GM06990 (cell line): ENCODE measurements around the gene SBNO2.

Source experiments
- DNase-seq: peaks from one replicate; pipeline ENCODE4 v3.0.0-alpha.2; 2011; ENCODE audit not compliant: insufficient read length; ENCODE audit errors: extremely low read depth
- H3K27me3 ChIP-seq: replicated peaks from 2 replicates; pipeline ENCODE4 v1.6.0; 2011; ENCODE audit warnings: low read length; ENCODE audit not compliant: control insufficient read depth, insufficient read depth
- H3K36me3 ChIP-seq: 2 replicates; pipeline ENCODE4 v1.5.1; 2011; ENCODE audit warnings: low read length; ENCODE audit not compliant: control insufficient read depth, insufficient read depth
- H3K4me3 ChIP-seq: replicated peaks from 2 replicates; pipeline ENCODE4 v1.5.1; 2011; ENCODE audit warnings: low read depth, mild to moderate bottlenecking, control low read depth, low read length
- TF ChIP-seq, protein P1 (sequence below): IDR thresholded peaks from 2 replicates; pipeline ENCODE4 v1.5.1; 2011; ENCODE audit warnings: low read length, control low read depth, mild to moderate bottlenecking, inconsistent platforms; ENCODE audit not compliant: insufficient read depth, poor library complexity, severe bottlenecking

Gene SBNO2

DNA sequence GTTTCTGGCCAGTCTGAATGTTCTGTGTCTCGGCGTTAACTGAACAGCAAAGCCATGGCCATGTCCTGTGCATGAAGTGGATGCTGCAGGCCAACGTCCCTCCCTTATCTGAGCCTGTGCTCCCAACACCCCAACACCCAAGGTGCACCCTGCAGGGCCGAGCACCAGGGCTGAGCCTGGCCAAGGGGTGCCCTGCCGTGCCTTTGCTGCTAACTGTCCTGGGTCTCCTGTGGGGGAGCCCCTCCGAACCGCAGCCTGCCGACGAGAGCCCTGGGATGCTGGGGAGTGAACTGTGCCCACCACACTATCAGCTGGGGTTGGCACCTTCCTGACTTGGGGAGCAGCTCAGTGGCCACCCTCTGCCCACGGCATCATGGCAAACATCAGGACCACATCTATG, 52.7 kb downstream of the SBNO2 start:
- Histone ChIP-seq H3K36me3 (peaks cover 50% of the 10 kb centered on the region), H3K4me3 (no peak overlapping the region), H3K27me3 (no peaks in the 10 kb centered on the region)
- DNase-seq, result no peak
- TF ChIP-seq, protein P1, sequence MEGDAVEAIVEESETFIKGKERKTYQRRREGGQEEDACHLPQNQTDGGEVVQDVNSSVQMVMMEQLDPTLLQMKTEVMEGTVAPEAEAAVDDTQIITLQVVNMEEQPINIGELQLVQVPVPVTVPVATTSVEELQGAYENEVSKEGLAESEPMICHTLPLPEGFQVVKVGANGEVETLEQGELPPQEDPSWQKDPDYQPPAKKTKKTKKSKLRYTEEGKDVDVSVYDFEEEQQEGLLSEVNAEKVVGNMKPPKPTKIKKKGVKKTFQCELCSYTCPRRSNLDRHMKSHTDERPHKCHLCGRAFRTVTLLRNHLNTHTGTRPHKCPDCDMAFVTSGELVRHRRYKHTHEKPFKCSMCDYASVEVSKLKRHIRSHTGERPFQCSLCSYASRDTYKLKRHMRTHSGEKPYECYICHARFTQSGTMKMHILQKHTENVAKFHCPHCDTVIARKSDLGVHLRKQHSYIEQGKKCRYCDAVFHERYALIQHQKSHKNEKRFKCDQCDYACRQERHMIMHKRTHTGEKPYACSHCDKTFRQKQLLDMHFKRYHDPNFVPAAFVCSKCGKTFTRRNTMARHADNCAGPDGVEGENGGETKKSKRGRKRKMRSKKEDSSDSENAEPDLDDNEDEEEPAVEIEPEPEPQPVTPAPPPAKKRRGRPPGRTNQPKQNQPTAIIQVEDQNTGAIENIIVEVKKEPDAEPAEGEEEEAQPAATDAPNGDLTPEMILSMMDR, result no peak

DNA sequence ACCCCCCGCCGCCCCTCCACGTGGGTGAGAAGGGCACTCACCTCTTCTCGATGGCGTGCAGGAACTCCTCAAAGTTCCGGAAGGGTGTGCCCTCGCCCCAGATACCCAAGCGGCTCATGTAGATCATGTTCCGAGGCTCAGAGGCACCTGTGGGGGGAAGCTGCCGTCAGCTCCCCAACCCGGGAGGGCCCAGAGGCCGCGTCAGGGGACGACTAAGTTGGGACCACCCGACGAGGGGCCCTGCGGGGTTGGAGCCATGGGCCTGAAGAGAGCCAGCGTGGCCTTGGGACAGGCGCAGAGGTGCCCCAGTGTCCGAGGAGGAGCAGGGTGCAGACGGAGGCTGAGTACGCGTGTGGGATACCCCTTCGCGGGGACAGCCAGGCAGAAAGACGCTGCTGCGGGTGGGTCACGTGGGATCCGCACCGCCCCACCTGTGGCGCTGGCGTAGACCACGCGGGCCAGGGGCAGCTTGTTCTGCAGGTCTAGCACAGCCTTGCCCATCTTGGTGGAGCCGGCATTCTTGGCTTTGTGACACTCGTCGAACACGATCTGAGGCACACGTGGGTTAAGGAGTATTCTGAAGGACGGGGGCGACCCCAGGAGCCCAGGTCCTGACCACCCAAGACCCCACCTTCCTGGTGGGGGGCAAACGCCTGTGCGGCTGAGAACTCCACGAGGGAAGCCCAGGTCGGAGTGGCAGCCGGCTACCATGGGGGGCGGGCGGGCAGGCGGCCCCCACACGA, 54.4 kb downstream of the SBNO2 start:
- no peaks in the 10 kb centered on the region for H3K27me3 ChIP-seq
- TF ChIP-seq, protein P1, result no peak
- DNase-seq, result no peak
- H3K4me3 ChIP-seq, result no peak overlapping the region
- peaks cover 51% of the 10 kb centered on the region for H3K36me3 ChIP-seq

GRCh38 chr19:1118999-1119398, 55.1 kb downstream of the SBNO2 start:
- TF ChIP-seq, protein P1, result no peak
- H3K27me3 ChIP-seq, result no peaks in the 10 kb centered on the region
- no peak for DNase-seq
- H3K36me3 ChIP-seq, result peaks cover 47% of the 10 kb centered on the region
- no peak overlapping the region for H3K4me3 ChIP-seq

- DNase-seq, result no peak
- TF ChIP-seq, protein P1, result no peak
- Histone ChIP-seq H3K27me3 (no peaks in the 10 kb centered on the region), H3K36me3 (peaks cover 41% of the 10 kb centered on the region), H3K4me3 (no peak overlapping the region)
These were observed 56.4 kb downstream of the SBNO2 start for GRCh38 chr19:1117654-1118053.

- Histone ChIP-seq H3K4me3 (no peak overlapping the region), H3K27me3 (no peaks in the 10 kb centered on the region), H3K36me3 (peaks cover 41% of the 10 kb centered on the region)
- TF ChIP-seq, protein P1, result no peak
- DNase-seq, result no peak
These were observed 57.1 kb downstream of the SBNO2 start for GRCh38 chr19:1116726-1117581.
